ENCODE results near the gene FBXL15. TPM values are rescaled to one million over a fixed set of nuclear protein-coding genes. Genes with fewer than 3 reads are reported as not detected.

Gene FBXL15
- total RNA-seq, 4 donors from 2014 or later, result 12.5 to 17.9 (median 13.8) TPM

GRCh38 chr10:102421757-102422512, 1.3 kb downstream of the FBXL15 start:
- no peak for DNase-seq (ENCODE audit: low spot score in 2 of 2)
- Histone ChIP-seq H3K9me3 (no peaks in the 10 kb centered on the region), H3K4me3 (peak overlapping the region; percentile 69), H3K27me3 (peaks cover 24% of the 10 kb centered on the region), H3K4me1 (peaks cover 39% of the 10 kb centered on the region), H3K36me3 (peaks cover 12% of the 10 kb centered on the region), H3K27ac (peak overlapping the region; percentile 88)
- 0% methylated on average over 15 of the region's 62 CpGs for WGBS
- TF ChIP-seq POLR2A (IDR thresholded peaks at IDR 0.05) (no peak), POLR2AphosphoS5 (IDR thresholded peaks at IDR 0.05) (no peak), CTCF (IDR thresholded peaks at IDR 0.05) (no peak), EP300 (IDR thresholded peaks at IDR 0.05) (no peak)

- peaks cover 39% of the 10 kb centered on the region for H3K4me1 ChIP-seq
- H3K36me3 ChIP-seq, result peaks cover 12% of the 10 kb centered on the region
- H3K27me3 ChIP-seq, result peaks cover 17% of the 10 kb centered on the region
- peak overlapping the region; percentile 69 for H3K4me3 ChIP-seq
- peak overlapping the region; percentile 88 for H3K27ac ChIP-seq
- WGBS, result 2% methylated on average over 24 of the region's 28 CpGs
- TF ChIP-seq CTCF (IDR thresholded peaks at IDR 0.05) (peak in 1 of 2 donors; percentile 81), POLR2AphosphoS5 (IDR thresholded peaks at IDR 0.05) (no peak)
- peak in 1 of 2 donors; percentile 83 for DNase-seq (ENCODE audit: low spot score in 2 of 2)
- H3K9me3 ChIP-seq, result no peaks in the 10 kb centered on the region
Measured at GRCh38 chr10:102422545-102423129, 2.0 kb downstream of the FBXL15 start.

DNA sequence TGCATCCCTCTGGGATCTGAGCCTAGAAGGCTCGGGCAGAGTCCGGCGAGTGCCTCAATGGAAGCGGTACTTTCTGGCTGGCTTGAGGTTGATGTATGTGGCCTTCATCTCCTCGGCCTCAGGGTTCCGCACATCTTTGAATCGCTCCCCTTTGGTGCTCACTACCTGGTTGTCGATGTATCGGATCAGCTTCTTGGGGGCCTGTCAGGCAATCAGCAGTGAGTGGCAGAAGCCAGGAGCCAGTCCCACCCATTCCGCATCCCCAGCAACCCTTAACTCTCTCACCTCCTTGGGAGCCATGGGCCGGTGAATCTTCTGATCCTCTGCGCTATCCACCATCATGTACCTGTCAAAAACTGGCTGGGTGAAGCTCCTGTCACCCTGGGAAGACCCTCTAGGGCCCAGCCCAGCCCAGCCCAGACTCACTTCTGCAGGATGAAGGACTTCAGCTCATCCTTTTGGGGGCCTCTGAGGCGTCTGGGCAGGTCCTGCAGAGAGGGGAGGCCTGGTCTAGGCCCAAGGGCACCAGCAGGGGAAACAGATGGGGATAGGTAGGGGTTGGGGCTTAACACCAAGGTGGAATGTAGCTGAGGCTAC, 2.8 kb downstream of the FBXL15 start:
- Histone ChIP-seq H3K36me3 (peaks cover 12% of the 10 kb centered on the region), H3K27me3 (peaks cover 9% of the 10 kb centered on the region), H3K27ac (no peak overlapping the region), H3K4me3 (peak overlapping the region; percentile 69), H3K9me3 (no peaks in the 10 kb centered on the region), H3K4me1 (peaks cover 39% of the 10 kb centered on the region)
- no peak for DNase-seq (ENCODE audit: low spot score in 2 of 2)
- TF ChIP-seq CTCF (IDR thresholded peaks at IDR 0.05) (no peak), EP300 (IDR thresholded peaks at IDR 0.05) (no peak), POLR2AphosphoS5 (IDR thresholded peaks at IDR 0.05) (no peak)
- 83% methylated on average over 13 of the region's 13 CpGs for WGBS

- no peak for DNase-seq (ENCODE audit: low spot score in 2 of 2)
- TF ChIP-seq EP300 (IDR thresholded peaks at IDR 0.05) (no peak), POLR2A (IDR thresholded peaks at IDR 0.05) (no peak), POLR2AphosphoS5 (IDR thresholded peaks at IDR 0.05) (no peak), CTCF (IDR thresholded peaks at IDR 0.05) (no peak)
- Histone ChIP-seq H3K27me3 (peaks cover 2% of the 10 kb centered on the region), H3K4me3 (no peak overlapping the region), H3K27ac (no peak overlapping the region), H3K9me3 (no peaks in the 10 kb centered on the region), H3K4me1 (peaks cover 34% of the 10 kb centered on the region), H3K36me3 (peaks cover 12% of the 10 kb centered on the region)
- WGBS, result 76% methylated on average over 7 of the region's 9 CpGs
Measured at GRCh38 chr10:102424145-102424544, 3.5 kb downstream of the FBXL15 start.

GRCh38 chr10:102424916-102425315, 4.3 kb downstream of the FBXL15 start:
- Histone ChIP-seq H3K27ac (no peak overlapping the region), H3K36me3 (peaks cover 12% of the 10 kb centered on the region), H3K27me3 (no peaks in the 10 kb centered on the region), H3K9me3 (no peaks in the 10 kb centered on the region), H3K4me1 (peaks cover 26% of the 10 kb centered on the region), H3K4me3 (no peak overlapping the region)
- WGBS, result 94% methylated on average over 6 of the region's 6 CpGs
- no peak for TF ChIP-seq CTCF (IDR thresholded peaks at IDR 0.05)
- no peak for DNase-seq (ENCODE audit: low spot score in 2 of 2)
